NCI-H2029 treated with DMSO at 0.1 percent for 48 hours (cell line): Measurements from ENCODE around the gene ENKUR.

ENCODE experiments used
- DNase-seq: peaks from one replicate; lab custom pipeline; 2025; lab: John Stamatoyannopoulos, UW

Gene ENKUR

GRCh38 chr10:25015828-25016375, at the start of gene ENKUR:
Gene ENKUR (minus strand): TSS chr10:25016158. CDS start chr10:25015936, 222 bp downstream.
- peak; percentile 76 for DNase-seq

- DNase-seq: no peak
These were observed 48.4 kb upstream of the ENKUR start for GRCh38 chr10:25064401-25064800.

GRCh38 chr10:25063644-25064043, 47.7 kb upstream of the ENKUR start:
- DNase-seq: no peak

- no peak for DNase-seq
These were observed 47.2 kb upstream of the ENKUR start for GRCh38 chr10:25063157-25063556.

GRCh38 chr10:25061711-25062449, 45.9 kb upstream of the ENKUR start:
- no peak for DNase-seq

GRCh38 chr10:25061125-25061524, 45.2 kb upstream of the ENKUR start:
- no peak for DNase-seq

GRCh38 chr10:25059990-25060389, 44.0 kb upstream of the ENKUR start:
- no peak for DNase-seq

GRCh38 chr10:25057886-25058285, 41.9 kb upstream of the ENKUR start:
- DNase-seq: no peak

- DNase-seq: no peak
These were observed 40.8 kb upstream of the ENKUR start for GRCh38 chr10:25056726-25057125.

GRCh38 chr10:25052012-25052411, 36.1 kb upstream of the ENKUR start:
- DNase-seq: no peak

GRCh38 chr10:25050402-25050801, 34.4 kb upstream of the ENKUR start:
- DNase-seq: no peak

- no peak for DNase-seq
These were observed 34.0 kb upstream of the ENKUR start for GRCh38 chr10:25049966-25050365.

- DNase-seq: no peak
These were observed 32.5 kb upstream of the ENKUR start for GRCh38 chr10:25048450-25048849.

GRCh38 chr10:25047591-25048301, 31.8 kb upstream of the ENKUR start:
- DNase-seq: no peak

GRCh38 chr10:25047088-25047487, 31.1 kb upstream of the ENKUR start:
- no peak for DNase-seq

GRCh38 chr10:25046641-25047040, 30.7 kb upstream of the ENKUR start:
- no peak for DNase-seq

- no peak for DNase-seq
These were observed 23.6 kb upstream of the ENKUR start for GRCh38 chr10:25039531-25039930.

- DNase-seq: no peak
These were observed 22.4 kb upstream of the ENKUR start for GRCh38 chr10:25038325-25038724.

- DNase-seq: no peak
These were observed 20.4 kb upstream of the ENKUR start for GRCh38 chr10:25036381-25036780.

- DNase-seq: no peak
These were observed 13.6 kb upstream of the ENKUR start for GRCh38 chr10:25029519-25029918.

- no peak for DNase-seq
These were observed 12.8 kb upstream of the ENKUR start for GRCh38 chr10:25028711-25029110.

GRCh38 chr10:25026463-25026862, 10.5 kb upstream of the ENKUR start:
- no peak for DNase-seq

GRCh38 chr10:25024528-25024927, 8.6 kb upstream of the ENKUR start:
- DNase-seq: no peak
